GM12878 (cell line): ENCODE data around the gene DYDC2. TPM values are rescaled to one million over a fixed set of nuclear protein-coding genes. Genes with fewer than 3 reads are reported as not detected.

Experiments
- ATAC-seq: fragments of 200-7000 bp; cut with Tn5 transposase; 3 replicates; pipeline ENCODE4 v1.9.1; 2020; ENCODE audit warnings: mild to moderate bottlenecking, moderate library complexity
- BruUV-seq: library from RNA; stranded (reverse); fragments of 400-500 nt; replicated peaks from 2 replicates; lab custom pipeline; 2021; lab: Mats Ljungman, UMichigan
- CTCF ChIA-PET: fragments of 300-600 bp; sonication (Branson Sonifier 250); formaldehyde crosslinking; extraction: SDS; loops from one replicate; lab custom pipeline; 2021; ENCODE audit warnings: inconsistent platforms; lab: Yijun Ruan, JAX
- POLR2A ChIA-PET: fragments of 350-600 bp; formaldehyde crosslinking; extraction: SDS; loops from one replicate; lab custom pipeline; 2021; ENCODE audit warnings: inconsistent platforms; lab: Charles Lee
- RAD21 ChIA-PET: fragments of 300-600 bp; sonication (Branson Sonifier 250); formaldehyde crosslinking; loops from one replicate; lab custom pipeline; 2023; ENCODE audit warnings: antibody characterized with exemption; ENCODE audit not compliant: unreplicated experiment; lab: Charles Lee
- SMC1A ChIA-PET: fragments of 300-600 bp; sonication (Branson Sonifier 250); formaldehyde crosslinking; loops from one replicate; lab custom pipeline; 2023; ENCODE audit not compliant: unreplicated experiment, uncharacterized antibody; lab: Charles Lee
- DNase-seq: peaks from one replicate; pipeline ENCODE4 v3.0.0-alpha.2; 2011; ENCODE audit warnings: low read depth, low spot score
- FAIRE-seq: peaks from 3 replicates; lab custom pipeline; 2011; peaks lifted over from hg19 to GRCh38; lab: Jason Lieb, UNC
- H2AFZ ChIP-seq: 2 replicates; pipeline ENCODE4 v1.6.0; 2011; ENCODE audit warnings: low read depth, low read length, control low read depth; ENCODE audit not compliant: control insufficient read depth
- H3K27ac ChIP-seq: 2 replicates; pipeline ENCODE4 v1.5.1; 2011; ENCODE audit warnings: control low read depth; ENCODE audit not compliant: control insufficient read depth, insufficient read depth
- H3K27me3 ChIP-seq, 2 experiments: replicated peaks in 1 of 2; 2 replicates each; pipeline versions ENCODE4 v1.6.0 to v1.6.1; 2011; ENCODE audit warnings: low read length in 1 of 2; ENCODE audit not compliant: control insufficient read depth in 2 of 2, insufficient read depth in 2 of 2
- H3K36me3 ChIP-seq, 2 experiments: 2 replicates each; pipeline ENCODE4 v1.5.1; 2011; ENCODE audit warnings: low read length in 1 of 2; ENCODE audit not compliant: control insufficient read depth in 2 of 2, insufficient read depth in 2 of 2
- H3K4me1 ChIP-seq: 2 replicates; pipeline ENCODE4 v1.6.1; 2011; ENCODE audit warnings: mild to moderate bottlenecking, low read length, moderate library complexity, mixed read lengths; ENCODE audit not compliant: control insufficient read depth, insufficient read depth
- H3K4me2 ChIP-seq: 2 replicates; pipeline ENCODE4 v1.6.0; 2011; ENCODE audit warnings: control low read depth; ENCODE audit not compliant: control insufficient read depth, insufficient read depth
- H3K4me3 ChIP-seq: fragments of 200-600 bp; sonication (generic); 2 replicates; pipeline ENCODE4 v1.5.1; 2016
- H3K79me2 ChIP-seq: 2 replicates; pipeline ENCODE4 v1.6.0; 2011; ENCODE audit warnings: low read length; ENCODE audit not compliant: control insufficient read depth, insufficient read depth
- H3K9ac ChIP-seq: 2 replicates; pipeline ENCODE4 v1.8.0; 2011; ENCODE audit warnings: low read length, control low read depth, mixed read lengths; ENCODE audit not compliant: control insufficient read depth, insufficient read depth
- H3K9me3 ChIP-seq: replicated peaks from 3 replicates; pipeline ENCODE4 v1.5.1; 2011; ENCODE audit warnings: mild to moderate bottlenecking, low read length; ENCODE audit not compliant: control insufficient read depth, insufficient read depth
- H4K20me1 ChIP-seq: 2 replicates; pipeline ENCODE4 v1.6.0; 2011; ENCODE audit not compliant: control insufficient read depth, insufficient read depth
- IKZF2 ChIP-seq, 2 experiments: fragments of 450-650 bp; IDR thresholded peaks; 2 replicates each; pipeline ENCODE4 v1.6.1; 2017; ENCODE audit warnings: mild to moderate bottlenecking in 2 of 2, moderate library complexity in 2 of 2
- LARP7 ChIP-seq: fragments of 450-650 bp; IDR thresholded peaks from 2 replicates; pipeline ENCODE4 v1.6.1; 2017; ENCODE audit warnings: mild to moderate bottlenecking
- SRF ChIP-seq, 2 experiments: IDR thresholded peaks; 2 replicates each; pipeline ENCODE4 v1.6.1; 2011; ENCODE audit warnings: low read depth in 2 of 2, low read length in 2 of 2, mild to moderate bottlenecking in 1 of 2, moderate library complexity in 1 of 2
- STAT1 ChIP-seq: fragments of 450-650 bp; conservative IDR thresholded peaks from 2 replicates; pipeline ENCODE4 v1.6.1; 2014; ENCODE audit warnings: antibody characterized with exemption, mild to moderate bottlenecking
- TBL1XR1 ChIP-seq: IDR thresholded peaks from 2 replicates; pipeline ENCODE4 v1.6.1; 2012; ENCODE audit warnings: low read depth, low read length, improper control_type of control experiment
- WGBS: methylation state at CpG from one replicate; pipeline ENCODE4 v1.1.6; 2016; ENCODE audit warnings: low lambda C conversion rate; ENCODE audit not compliant: insufficient replicate concordance, insufficient coverage; ENCODE audit errors: missing lambda C conversion rate; 5-methylcytosine and 5-hydroxymethylcytosine counted together
- in situ Hi-C: fragments of 300-500 bp; cut with MboI; formaldehyde crosslinking; loops from 9 replicates; pipeline ENCODE4 v1.14.3; 2018; ENCODE audit warnings: mixed read lengths
- intact Hi-C: fragments of 100-400 bp; cut with micrococcal nuclease; formaldehyde crosslinking; loops from one replicate; pipeline ENCODE4 v1.14.2; 2022; ENCODE audit not compliant: unreplicated experiment
- polyA plus RNA-seq, 11 experiments: library from polyadenylated mRNA; depleted of rRNA in 4 of 11; unstranded in 6 of 11; stranded (reverse) in 5 of 11; fragments of >200 nt; fragmentation: Nextera tagmentation in 4 of 11; fragmentation: Illumina TruSeq in 1 of 11; extraction: Ambion mirVana in 4 of 11; extraction: Trizol in 1 of 11; gene quantifications; 1 replicate in 1 of 11; 2 replicates in 10 of 11; pipeline versions ENCODE4 v1.2.1 to v1.2.3, GENCODE V29; 2011 to 2016; ENCODE audit warnings: inconsistent platforms in 2 of 11, missing spikeins in 2 of 11, low read depth in 1 of 11
- total RNA-seq, 4 experiments: library from RNA; depleted of rRNA in 3 of 4; stranded (reverse); fragments of >200 nt in 3 of 4; fragmentation: Illumina TruSeq in 1 of 4; extraction: Trizol in 1 of 4; gene quantifications; 2 replicates each; pipeline versions ENCODE4 v1.2.1 to v1.2.3, GENCODE V29; 2013 to 2021
- TF ChIP-seq, protein P1 (sequence below): fragments of 450-650 bp; formaldehyde crosslinking; IDR thresholded peaks from 2 replicates; pipeline ENCODE4 v1.5.0; 2022; ENCODE audit warnings: mild to moderate bottlenecking, missing genetic modification characterization
- TF ChIP-seq, protein P2 (sequence below): IDR thresholded peaks from 2 replicates; pipeline ENCODE4 v1.6.1; 2011; ENCODE audit warnings: mild to moderate bottlenecking, low read depth, low read length, moderate library complexity; ENCODE audit not compliant: insufficient replicate concordance

DYDC2 gene
- total and polyA plus RNA-seq, 10 of the 15 experiments (the other 5 are each of a cell fraction or from before 2014, with no cell fraction given) = 0.18 TPM; not detected in 9

DNA sequence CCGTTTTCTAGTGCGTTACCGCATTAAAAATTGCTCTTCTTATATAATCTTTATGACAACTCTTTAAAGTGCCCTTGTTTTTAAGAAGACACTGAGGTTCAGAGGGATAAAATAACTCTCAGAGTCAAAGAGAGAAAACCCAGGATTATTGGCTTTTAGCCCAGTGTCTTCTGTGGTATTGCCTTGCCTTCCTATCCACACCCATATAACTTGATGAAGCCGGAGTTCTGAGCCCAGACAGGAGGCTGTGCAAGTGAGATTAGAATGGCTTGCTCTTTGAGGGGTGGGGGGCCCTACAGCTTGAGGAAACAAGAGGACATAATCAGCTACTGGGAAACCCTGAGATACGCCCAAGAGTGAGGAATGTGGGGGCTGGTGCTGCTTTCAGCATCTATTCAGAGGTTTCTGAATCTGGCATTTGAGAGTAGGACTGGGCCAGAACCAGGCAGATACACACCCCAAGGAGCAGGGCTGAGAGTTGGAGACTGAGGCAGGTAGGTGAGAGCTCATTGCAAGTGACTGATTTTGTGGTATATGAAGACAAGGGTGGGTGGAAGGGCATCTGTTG lies 54.1 kb downstream of the DYDC2 start:
- H3K79me2 ChIP-seq = no peaks in the 10 kb centered on the region
- no peaks in the 10 kb centered on the region for H4K20me1 ChIP-seq
- H3K4me3 ChIP-seq = no peak overlapping the region
- H3K9me3 ChIP-seq = no peaks in the 10 kb centered on the region
- H3K4me1 ChIP-seq = no peaks in the 10 kb centered on the region; the same call in 1 of the 2 replicates
- intact Hi-C loops (no loop called here), in situ Hi-C loops (no loop called here)
- TSS peak; percentile 47 for BruUV-seq
- H3K4me2 ChIP-seq = no peak overlapping the region
- H3K36me3 ChIP-seq = no peaks in the 10 kb centered on the region
- no peak overlapping the region for H3K27ac ChIP-seq
- POLR2A ChIA-PET = no interaction called here
- FAIRE-seq = no peak
- ATAC-seq = no peak
- WGBS = 89% methylated on average over 5 of the region's 5 CpGs
- SMC1A ChIA-PET = interaction anchor here (0.8 to 2.7 kb wide), 4 partner anchors 10 to 38 kb away, joined by 3 to 8 read pairs (median 4); no protein-coding TSS in a partner anchor
- RAD21 ChIA-PET = no interaction called here
- peaks cover 0 to 3% of the 10 kb centered on the region in 2 experiments; a peak in 2 of 4 replicates for H3K27me3 ChIP-seq
- H3K9ac ChIP-seq = no peak overlapping the region
- no peak for DNase-seq
- H2AFZ ChIP-seq = no peak overlapping the region
- TF ChIP-seq STAT1 (no peak), IKZF2 (IDR thresholded peaks at IDR 0.05) (no peak), SRF (IDR thresholded peaks at IDR 0.05; ENCODE audit: low read depth in 2 of 2, low read length in 2 of 2) (no peak), TBL1XR1 (no peak), LARP7 (no peak)
- TF ChIP-seq, protein P1, sequence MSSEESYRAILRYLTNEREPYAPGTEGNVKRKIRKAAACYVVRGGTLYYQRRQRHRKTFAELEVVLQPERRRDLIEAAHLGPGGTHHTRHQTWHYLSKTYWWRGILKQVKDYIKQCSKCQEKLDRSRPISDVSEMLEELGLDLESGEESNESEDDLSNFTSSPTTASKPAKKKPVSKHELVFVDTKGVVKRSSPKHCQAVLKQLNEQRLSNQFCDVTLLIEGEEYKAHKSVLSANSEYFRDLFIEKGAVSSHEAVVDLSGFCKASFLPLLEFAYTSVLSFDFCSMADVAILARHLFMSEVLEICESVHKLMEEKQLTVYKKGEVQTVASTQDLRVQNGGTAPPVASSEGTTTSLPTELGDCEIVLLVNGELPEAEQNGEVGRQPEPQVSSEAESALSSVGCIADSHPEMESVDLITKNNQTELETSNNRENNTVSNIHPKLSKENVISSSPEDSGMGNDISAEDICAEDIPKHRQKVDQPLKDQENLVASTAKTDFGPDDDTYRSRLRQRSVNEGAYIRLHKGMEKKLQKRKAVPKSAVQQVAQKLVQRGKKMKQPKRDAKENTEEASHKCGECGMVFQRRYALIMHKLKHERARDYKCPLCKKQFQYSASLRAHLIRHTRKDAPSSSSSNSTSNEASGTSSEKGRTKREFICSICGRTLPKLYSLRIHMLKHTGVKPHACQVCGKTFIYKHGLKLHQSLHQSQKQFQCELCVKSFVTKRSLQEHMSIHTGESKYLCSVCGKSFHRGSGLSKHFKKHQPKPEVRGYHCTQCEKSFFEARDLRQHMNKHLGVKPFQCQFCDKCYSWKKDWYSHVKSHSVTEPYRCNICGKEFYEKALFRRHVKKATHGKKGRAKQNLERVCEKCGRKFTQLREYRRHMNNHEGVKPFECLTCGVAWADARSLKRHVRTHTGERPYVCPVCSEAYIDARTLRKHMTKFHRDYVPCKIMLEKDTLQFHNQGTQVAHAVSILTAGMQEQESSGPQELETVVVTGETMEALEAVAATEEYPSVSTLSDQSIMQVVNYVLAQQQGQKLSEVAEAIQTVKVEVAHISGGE = no peak
- TF ChIP-seq, protein P2, sequence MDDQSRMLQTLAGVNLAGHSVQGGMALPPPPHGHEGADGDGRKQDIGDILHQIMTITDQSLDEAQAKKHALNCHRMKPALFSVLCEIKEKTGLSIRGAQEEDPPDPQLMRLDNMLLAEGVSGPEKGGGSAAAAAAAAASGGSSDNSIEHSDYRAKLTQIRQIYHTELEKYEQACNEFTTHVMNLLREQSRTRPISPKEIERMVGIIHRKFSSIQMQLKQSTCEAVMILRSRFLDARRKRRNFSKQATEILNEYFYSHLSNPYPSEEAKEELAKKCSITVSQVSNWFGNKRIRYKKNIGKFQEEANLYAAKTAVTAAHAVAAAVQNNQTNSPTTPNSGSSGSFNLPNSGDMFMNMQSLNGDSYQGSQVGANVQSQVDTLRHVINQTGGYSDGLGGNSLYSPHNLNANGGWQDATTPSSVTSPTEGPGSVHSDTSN = no peak
- CTCF ChIA-PET = interaction anchor here (1.0 to 1.8 kb wide), 4 partner anchors 9 to 95 kb away, joined by 4 to 6 read pairs (median 6); no protein-coding TSS in a partner anchor
